ENCODE results near the gene KIF26B. TPM values are rescaled to one million over a fixed set of nuclear protein-coding genes. Genes with fewer than 3 reads are reported as not detected.
"Not testable (repeated sequence)": the region's sequence is repeated elsewhere in the genome, so short reads cannot be mapped to it uniquely, and the experiment has no call there.

The KIF26B gene
- total RNA-seq, 2 donors from 2014 or later: 0.78 to 4.6 TPM

DNA sequence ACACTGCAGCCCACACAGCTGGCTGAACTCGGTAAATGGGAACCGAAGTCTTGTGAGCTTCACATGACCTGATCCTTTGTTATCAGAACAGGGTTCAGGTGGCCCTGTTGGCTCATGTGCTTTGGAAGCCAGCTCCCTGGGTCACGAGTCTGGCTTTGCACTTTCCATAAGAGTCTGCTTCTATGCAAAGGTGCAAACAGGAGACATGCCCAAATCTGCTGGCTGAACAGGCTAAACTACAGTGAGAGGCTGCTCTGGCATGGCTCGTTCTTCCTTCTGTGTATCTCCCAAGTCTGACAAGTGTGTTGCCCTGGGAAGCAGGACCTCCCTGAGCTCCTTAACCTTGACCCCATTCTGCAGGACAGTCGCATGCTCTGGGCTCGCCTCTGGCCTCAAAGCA is 549.6 kb downstream of the KIF26B start:
- TF ChIP-seq, protein P1, sequence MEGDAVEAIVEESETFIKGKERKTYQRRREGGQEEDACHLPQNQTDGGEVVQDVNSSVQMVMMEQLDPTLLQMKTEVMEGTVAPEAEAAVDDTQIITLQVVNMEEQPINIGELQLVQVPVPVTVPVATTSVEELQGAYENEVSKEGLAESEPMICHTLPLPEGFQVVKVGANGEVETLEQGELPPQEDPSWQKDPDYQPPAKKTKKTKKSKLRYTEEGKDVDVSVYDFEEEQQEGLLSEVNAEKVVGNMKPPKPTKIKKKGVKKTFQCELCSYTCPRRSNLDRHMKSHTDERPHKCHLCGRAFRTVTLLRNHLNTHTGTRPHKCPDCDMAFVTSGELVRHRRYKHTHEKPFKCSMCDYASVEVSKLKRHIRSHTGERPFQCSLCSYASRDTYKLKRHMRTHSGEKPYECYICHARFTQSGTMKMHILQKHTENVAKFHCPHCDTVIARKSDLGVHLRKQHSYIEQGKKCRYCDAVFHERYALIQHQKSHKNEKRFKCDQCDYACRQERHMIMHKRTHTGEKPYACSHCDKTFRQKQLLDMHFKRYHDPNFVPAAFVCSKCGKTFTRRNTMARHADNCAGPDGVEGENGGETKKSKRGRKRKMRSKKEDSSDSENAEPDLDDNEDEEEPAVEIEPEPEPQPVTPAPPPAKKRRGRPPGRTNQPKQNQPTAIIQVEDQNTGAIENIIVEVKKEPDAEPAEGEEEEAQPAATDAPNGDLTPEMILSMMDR (IDR thresholded peaks at IDR 0.05): no peak
- TF ChIP-seq POLR2A (IDR thresholded peaks at IDR 0.05): no peak
- intact Hi-C loops (cut with DNase I): no loop called here
- Histone ChIP-seq H3K27me3 (no peaks in the 10 kb centered on the region), H3K4me1 (no peaks in the 10 kb centered on the region), H3K4me3 (no peak overlapping the region), H3K27ac (no peak overlapping the region), H3K36me3 (replicated peaks in 1 of 2; ENCODE audit: insufficient read depth in 1 of 2, low read depth in 2 of 2) (no peaks in the 10 kb centered on the region), H3K9me3 (no peaks in the 10 kb centered on the region)
- ATAC-seq: no peak
- no peak for DNase-seq
- 74% methylated on average over 6 of the region's 6 CpGs; no CpG with 5 or more reads in 1 of the 2 donors for WGBS, 2 donors

DNA sequence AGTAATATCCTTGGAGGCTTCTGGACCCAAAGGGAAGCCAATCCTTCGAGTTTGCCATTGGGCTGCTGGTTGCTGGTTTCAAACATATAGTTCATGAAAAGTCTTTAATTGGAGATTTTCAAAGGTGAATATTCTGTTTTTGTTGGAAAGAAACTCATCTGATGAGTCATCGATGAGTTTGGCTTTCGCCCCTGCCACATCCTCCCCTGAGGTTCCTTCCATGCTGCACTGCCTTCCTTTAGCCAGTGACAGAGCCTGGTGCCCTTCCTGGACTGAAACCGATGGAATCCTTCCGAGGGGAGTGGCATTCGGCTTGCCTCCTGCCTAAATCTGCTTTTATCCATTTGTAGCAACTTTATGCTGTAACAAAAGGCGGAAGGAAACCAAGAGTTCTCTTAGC is 550.0 kb downstream of the KIF26B start:
- no peak overlapping the region for H3K4me3 ChIP-seq
- no peak for ATAC-seq
- no peak for DNase-seq
- H3K27ac ChIP-seq: no peak overlapping the region
- 70 to 83% methylated on average over 7 of the region's 7 CpGs for WGBS, 2 donors
- intact Hi-C loops (cut with DNase I): no loop called here
- H3K4me1 ChIP-seq: no peaks in the 10 kb centered on the region
- no peak for TF ChIP-seq POLR2A (IDR thresholded peaks at IDR 0.05)
- TF ChIP-seq, protein P1 (IDR thresholded peaks at IDR 0.05): no peak
- no peaks in the 10 kb centered on the region for H3K9me3 ChIP-seq
- H3K27me3 ChIP-seq: no peaks in the 10 kb centered on the region
- H3K36me3 ChIP-seq (replicated peaks in 1 of 2; ENCODE audit: insufficient read depth in 1 of 2, low read depth in 2 of 2): no peaks in the 10 kb centered on the region

DNA sequence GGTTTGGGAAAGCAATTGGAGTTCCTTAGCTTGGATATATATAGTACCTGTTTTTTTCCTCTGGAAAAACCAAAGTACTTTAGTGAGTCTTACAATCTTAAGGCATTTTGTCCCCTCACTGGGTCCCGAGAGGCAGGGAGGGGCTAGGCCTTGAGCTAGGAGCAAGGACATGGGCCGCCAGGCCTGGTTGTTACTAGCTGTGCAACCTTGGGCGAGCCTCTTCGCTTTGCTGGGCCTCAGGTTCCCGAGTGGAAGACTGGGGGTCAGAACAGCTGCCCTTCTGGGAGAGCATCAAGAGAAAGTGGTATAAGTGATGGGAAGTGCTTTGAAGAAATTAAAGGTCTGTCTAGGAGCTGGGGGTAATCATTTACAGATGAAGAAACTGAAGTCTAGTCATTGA is 553.2 kb downstream of the KIF26B start:
- DNase-seq (no peak), ATAC-seq (no peak)
- no peaks in the 10 kb centered on the region for H3K36me3 ChIP-seq (replicated peaks in 1 of 2; ENCODE audit: insufficient read depth in 1 of 2, low read depth in 2 of 2)
- TF ChIP-seq, protein P1 (IDR thresholded peaks at IDR 0.05): no peak
- no peak for TF ChIP-seq POLR2A (IDR thresholded peaks at IDR 0.05)
- H3K27ac ChIP-seq: no peak overlapping the region
- intact Hi-C loops (cut with DNase I): no loop called here
- no peak overlapping the region for H3K4me3 ChIP-seq
- no peaks in the 10 kb centered on the region for H3K9me3 ChIP-seq
- no peaks in the 10 kb centered on the region for H3K27me3 ChIP-seq
- H3K4me1 ChIP-seq: no peaks in the 10 kb centered on the region
- WGBS, 2 donors: 79 to 91% methylated on average over 3 to 5 of the region's 5 CpGs

DNA sequence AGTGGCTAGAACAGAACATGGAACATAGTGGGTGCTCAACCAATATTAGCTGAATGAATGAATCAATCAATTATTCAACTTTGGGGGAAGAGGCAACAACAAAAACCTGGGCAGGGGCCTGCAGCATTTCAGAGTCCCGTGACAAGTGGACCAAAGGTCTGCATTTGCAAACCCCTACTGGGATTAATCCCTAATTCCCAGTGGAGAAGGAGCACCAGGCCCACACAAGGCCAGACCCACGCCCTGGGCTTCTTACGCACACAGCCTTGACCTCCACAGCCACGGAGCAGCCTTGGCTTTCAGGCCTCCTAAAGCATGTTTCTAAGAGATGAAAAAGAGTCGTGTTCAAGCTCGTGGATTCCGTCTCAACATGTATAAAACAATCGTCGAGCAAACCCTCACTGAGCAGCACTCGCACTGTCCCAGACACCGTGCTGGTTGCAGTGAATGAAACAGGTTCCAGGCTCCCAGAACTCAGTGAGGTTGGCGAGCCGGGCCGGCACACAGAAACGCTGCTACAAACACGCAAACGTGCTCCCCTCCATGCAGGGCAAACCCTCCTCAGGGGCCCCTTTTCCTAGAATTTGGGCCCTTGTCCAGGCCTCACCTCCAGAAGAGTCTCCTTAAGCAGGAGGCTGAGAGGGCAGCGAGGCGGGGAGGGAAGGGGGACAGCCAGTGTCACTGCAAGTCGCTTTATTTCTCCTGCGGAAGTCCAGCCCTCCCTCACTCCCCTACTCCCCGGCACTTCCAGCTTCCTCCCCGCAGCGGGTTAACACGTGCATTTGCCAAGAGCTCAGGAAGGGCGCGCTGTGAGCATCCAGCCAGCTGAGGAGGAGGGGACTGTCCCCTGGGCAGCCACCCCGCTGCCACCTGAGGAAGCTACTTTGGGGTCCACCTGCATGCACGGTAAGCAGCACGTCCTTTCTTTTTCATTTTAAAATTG is 556.4 kb downstream of the KIF26B start:
- intact Hi-C loops (cut with DNase I): no loop called here
- H3K27ac ChIP-seq: no peak overlapping the region
- DNase-seq: no peak
- ATAC-seq: no peak
- H3K4me3 ChIP-seq: no peak overlapping the region
- H3K4me1 ChIP-seq: no peaks in the 10 kb centered on the region
- H3K27me3 ChIP-seq: no peaks in the 10 kb centered on the region
- H3K36me3 ChIP-seq (replicated peaks in 1 of 2; ENCODE audit: insufficient read depth in 1 of 2, low read depth in 2 of 2): no peaks in the 10 kb centered on the region
- H3K9me3 ChIP-seq: no peaks in the 10 kb centered on the region
- TF ChIP-seq POLR2A (IDR thresholded peaks at IDR 0.05): no peak
- TF ChIP-seq, protein P1 (IDR thresholded peaks at IDR 0.05): no peak
- 57 to 60% methylated on average over 26 to 30 of the region's 30 CpGs for WGBS, 2 donors

DNA sequence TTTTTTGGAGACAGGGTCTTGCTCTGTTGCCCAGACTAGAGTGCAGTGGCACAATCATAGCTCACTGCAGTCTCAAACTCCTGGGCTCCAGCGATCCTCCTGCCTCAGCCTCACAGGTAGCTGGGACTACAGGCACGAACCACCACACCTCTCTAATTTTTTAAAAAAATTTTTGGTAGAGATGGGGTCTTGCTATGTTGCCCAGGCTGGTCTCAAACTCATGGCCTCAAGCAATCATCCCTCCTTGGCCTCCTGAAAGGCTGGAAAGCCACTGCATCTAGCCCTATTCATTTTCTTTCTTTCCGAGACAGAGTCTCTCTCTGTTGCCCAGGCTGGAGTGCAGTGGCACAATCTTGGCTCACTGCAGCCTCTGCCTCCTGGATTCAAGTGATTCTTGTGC is 559.2 kb downstream of the KIF26B start:
- H3K27ac ChIP-seq; H3K4me3 ChIP-seq; H3K9me3 ChIP-seq; intact Hi-C loops (cut with DNase I); DNase-seq; H3K27me3 ChIP-seq; H3K36me3 ChIP-seq (replicated peaks in 1 of 2; ENCODE audit: insufficient read depth in 1 of 2, low read depth in 2 of 2); ATAC-seq; H3K4me1 ChIP-seq: not testable (repeated sequence)
- 72 to 74% methylated on average over 3 of the region's 3 CpGs for WGBS, 2 donors

Data from body of pancreas (tissue), 4 donors.